Upper lobe of left lung (tissue), 4 donors: Measurements from ENCODE around the gene TP73.

ENCODE experiments used
- CTCF ChIP-seq, 6 experiments: fragments of 450-650 bp in 4 of 6; fragments of 200-600 bp in 2 of 6; sonication (generic) in 2 of 6; IDR thresholded peaks; one replicate each; pipeline ENCODE4 v1.5.1; 2016 to 2019; ENCODE audit warnings: antibody characterized with exemption in 6 of 6
- EP300 ChIP-seq, 4 donors: sonication (generic); formaldehyde crosslinking; IDR thresholded peaks; one replicate each; pipeline ENCODE4 v1.5.1; 2017; ENCODE audit warnings: antibody characterized with exemption in 4 of 4, control low read depth in 2 of 4
- POLR2A ChIP-seq, 4 donors: fragments of 450-650 bp; IDR thresholded peaks; one replicate each; pipeline ENCODE4 v1.5.1; 2016 to 2017; ENCODE audit warnings: antibody characterized with exemption in 4 of 4, mild to moderate bottlenecking in 2 of 4

- TF ChIP-seq CTCF (IDR thresholded peaks at IDR 0.05): no peak
- TF ChIP-seq POLR2A (IDR thresholded peaks at IDR 0.05): no peak
- TF ChIP-seq EP300 (IDR thresholded peaks at IDR 0.05): no peak
Measured at GRCh38 chr1:3746389-3746829, 94.1 kb downstream of the TP73 start.
